K562 (cell line): ENCODE data around the gene RRBP1. TPM values are rescaled to one million over a fixed set of nuclear protein-coding genes. Genes with fewer than 3 reads are reported as not detected.

ENCODE experiments used
- ATAC-seq: fragments of 200-7000 bp; cut with Tn5 transposase; 3 replicates; pipeline ENCODE4 v1.9.1; 2020; ENCODE audit warnings: moderate library complexity
- BruUV-seq: library from RNA; stranded (reverse); fragments of 400-500 nt; replicated peaks from 2 replicates; lab custom pipeline; 2021; lab: Mats Ljungman, UMichigan
- CTCF ChIA-PET: fragments of 300-600 bp; formaldehyde crosslinking; extraction: SDS; loops from one replicate; lab custom pipeline; 2021; ENCODE audit warnings: low intra/inter-chr PET ratio; lab: Yijun Ruan, JAX
- POLR2A ChIA-PET: fragments of 300-600, 350-650 bp; sonication (Branson Sonifier 250); formaldehyde crosslinking; extraction: SDS; loops from one replicate; lab custom pipeline; 2021; ENCODE audit warnings: antibody characterized with exemption, inconsistent platforms; lab: Yijun Ruan, JAX
- DNase-seq, 4 experiments: peaks; one replicate each; pipeline versions ENCODE4 v3.0.0 to v3.0.0-alpha.2; 2011 to 2018; ENCODE audit warnings: low spot score in 3 of 4, mixed read lengths in 3 of 4; ENCODE audit errors: extremely low read depth in 1 of 4
- FAIRE-seq: peaks from 2 replicates; lab custom pipeline; 2011; peaks lifted over from hg19 to GRCh38; lab: Jason Lieb, UNC
- H2AFZ ChIP-seq: 2 replicates; pipeline ENCODE4 v1.6.0; 2011; ENCODE audit warnings: low read depth, low read length, control low read depth, inconsistent platforms
- H3K27ac ChIP-seq: fragments of 200-600 bp; 3 replicates; pipeline ENCODE4 v1.8.0; 2011; ENCODE audit warnings: low read depth, mild to moderate bottlenecking, control low read depth, inconsistent platforms, low read length, moderate library complexity, mixed read lengths; ENCODE audit errors: extremely low read depth
- H3K27me3 ChIP-seq, 2 experiments: fragments of 300-600 bp in 1 of 2; 2 replicates in 1 of 2; 3 replicates in 1 of 2; pipeline versions ENCODE4 v1.6.0 to v1.8.0; 2011; ENCODE audit warnings: inconsistent platforms in 2 of 2, low read length in 2 of 2, mild to moderate bottlenecking in 1 of 2, mixed read lengths in 1 of 2, moderate library complexity in 1 of 2; ENCODE audit not compliant: control insufficient read depth in 2 of 2, insufficient read depth in 2 of 2
- H3K36me3 ChIP-seq: fragments of 300-600 bp; 3 replicates; pipeline ENCODE4 v1.8.0; 2011; ENCODE audit warnings: mild to moderate bottlenecking, low read length, inconsistent platforms; ENCODE audit not compliant: control insufficient read depth, insufficient read depth
- H3K4me1 ChIP-seq, 2 experiments: fragments of 200-600 bp in 1 of 2; replicated peaks in 1 of 2; 2 replicates in 1 of 2; 3 replicates in 1 of 2; pipeline versions ENCODE4 v1.5.1 to v1.8.0; 2011; ENCODE audit warnings: inconsistent platforms in 2 of 2, low read length in 2 of 2, mild to moderate bottlenecking in 1 of 2, mixed read lengths in 1 of 2, moderate library complexity in 1 of 2; ENCODE audit not compliant: control insufficient read depth in 2 of 2, insufficient read depth in 2 of 2
- H3K4me2 ChIP-seq: 2 replicates; pipeline ENCODE4 v1.6.1; 2011; ENCODE audit warnings: low read length, control low read depth, inconsistent platforms, mixed read lengths; ENCODE audit not compliant: insufficient read depth
- H3K4me3 ChIP-seq: fragments of 200-600 bp; sonication (generic), shearing (Covaris generic); 2 replicates; pipeline ENCODE4 v1.5.1; 2016; ENCODE audit warnings: control low read depth, inconsistent platforms
- H3K79me2 ChIP-seq: fragments of 200-600 bp; 3 replicates; pipeline ENCODE4 v1.8.0; 2011; ENCODE audit warnings: low read length, inconsistent platforms; ENCODE audit not compliant: control insufficient read depth, insufficient read depth
- H3K9ac ChIP-seq, 2 experiments: 2 replicates each; pipeline versions ENCODE4 v1.6.0 to v1.6.1; 2011; ENCODE audit warnings: low read depth in 2 of 2, low read length in 2 of 2, control low read depth in 1 of 2, inconsistent platforms in 1 of 2, mild to moderate bottlenecking in 1 of 2, mixed read lengths in 1 of 2; ENCODE audit not compliant: insufficient read depth in 1 of 2
- H3K9me1 ChIP-seq: one replicate; pipeline ENCODE4 v1.6.0; 2011; ENCODE audit warnings: inconsistent platforms, mild to moderate bottlenecking, low read length, moderate library complexity; ENCODE audit not compliant: control insufficient read depth, insufficient read depth
- H3K9me3 ChIP-seq: replicated peaks from 2 replicates; pipeline ENCODE4 v1.5.1; 2011; ENCODE audit warnings: low read depth, low read length, inconsistent platforms; ENCODE audit not compliant: control insufficient read depth, insufficient read depth
- H4K20me1 ChIP-seq: replicated peaks from 2 replicates; pipeline ENCODE4 v1.6.1; 2011; ENCODE audit warnings: low read length, inconsistent platforms, mixed read lengths; ENCODE audit not compliant: control insufficient read depth, insufficient read depth
- ARNT ChIP-seq, 2 experiments: fragments of 450-650 bp; IDR thresholded peaks; 2 replicates each; pipeline ENCODE4 v1.6.1; 2016; ENCODE audit warnings: mild to moderate bottlenecking in 1 of 2
- DIDO1 ChIP-seq: fragments of 450-650 bp; IDR thresholded peaks from 2 replicates; pipeline ENCODE4 v1.6.1; 2016; ENCODE audit warnings: low read depth, missing biosample characterization, missing genetic modification characterization
- GABPB2 ChIP-seq: fragments of 250-450 bp; sonication (Bioruptor Pico); conservative IDR thresholded peaks from 2 replicates; pipeline ENCODE4 v1.5.1; 2021; ENCODE audit warnings: mild to moderate bottlenecking
- IFI16 ChIP-seq: fragments of 250-450 bp; sonication (Bioruptor Pico); IDR thresholded peaks from 2 replicates; pipeline ENCODE4 v2.1.2; 2022; ENCODE audit warnings: mild to moderate bottlenecking, inconsistent platforms
- LARP7 ChIP-seq: fragments of 450-650 bp; IDR thresholded peaks from 2 replicates; pipeline ENCODE4 v1.6.1; 2016
- MXI1 ChIP-seq: IDR thresholded peaks from 2 replicates; pipeline ENCODE4 v1.6.1; 2011; ENCODE audit warnings: low read depth, mild to moderate bottlenecking, improper control_type of control experiment, low read length
- NR4A1 ChIP-seq, 2 experiments: fragments of 250-450 bp in 1 of 2; fragments of 450-650 bp in 1 of 2; sonication (Bioruptor Pico) in 1 of 2; IDR thresholded peaks; 2 replicates each; pipeline versions ENCODE4 v1.4.0 to v1.6.1; 2016 to 2020; ENCODE audit warnings: mild to moderate bottlenecking in 2 of 2, missing compliant biosample characterization in 1 of 2, missing genetic modification characterization in 1 of 2, moderate library complexity in 1 of 2
- SRSF3 ChIP-seq: fragments of 200-400 bp; formaldehyde crosslinking; IDR thresholded peaks from 2 replicates; pipeline ENCODE4 v1.6.1; 2016; ENCODE audit warnings: mild to moderate bottlenecking, low read length, moderate library complexity; ENCODE audit not compliant: insufficient read depth
- TOE1 ChIP-seq, 2 experiments: fragments of 450-650 bp in 1 of 2; sonication (generic) in 1 of 2; formaldehyde crosslinking in 1 of 2; IDR thresholded peaks; 2 replicates each; pipeline versions ENCODE4 v1.7.1 to v1.8.0; 2016 to 2022; ENCODE audit warnings: borderline replicate concordance in 2 of 2, mild to moderate bottlenecking in 2 of 2, antibody characterized with exemption in 1 of 2, inconsistent platforms in 1 of 2, low read depth in 1 of 2, missing genetic modification reagents in 1 of 2, moderate library complexity in 1 of 2
- TRIM28 ChIP-seq: fragments of 450-650 bp; IDR thresholded peaks from 2 replicates; pipeline ENCODE4 v1.6.1; 2017
- WGBS: fragments of 100-300 bp; shearing (Covaris generic); methylation state at CpG from one replicate; pipeline ENCODE4 v1.1.6; 2016; ENCODE audit warnings: low coverage, mixed read lengths; ENCODE audit not compliant: insufficient coverage; ENCODE audit errors: missing lambda C conversion rate; 5-methylcytosine and 5-hydroxymethylcytosine counted together
- in situ Hi-C: fragments of 300-500 bp; cut with MboI; formaldehyde crosslinking; loops from 4 replicates; pipeline ENCODE4 v1.15.0; 2018; ENCODE audit warnings: inconsistent platforms, mixed read lengths
- intact Hi-C: fragments of 100-400 bp; cut with micrococcal nuclease; formaldehyde crosslinking; loops from 2 replicates; pipeline ENCODE4 v1.14.2; 2022
- polyA plus RNA-seq, 8 experiments: library from polyadenylated mRNA; depleted of rRNA in 4 of 8; stranded (reverse) in 5 of 8; unstranded in 3 of 8; fragments of >200 nt; fragmentation: Nextera tagmentation in 2 of 8; fragmentation: Illumina TruSeq in 1 of 8; extraction: Ambion mirVana in 2 of 8; extraction: Trizol in 1 of 8; gene quantifications; 2 replicates each; pipeline versions ENCODE4 v1.2.1 to v1.2.3, GENCODE V29; 2011 to 2014; ENCODE audit warnings: inconsistent platforms in 1 of 8, missing spikeins in 1 of 8
- total RNA-seq, 7 experiments: library from RNA; depleted of rRNA in 6 of 7; stranded (reverse); fragments of >200 nt in 6 of 7; fragmentation: Illumina TruSeq in 2 of 7; extraction: Trizol in 2 of 7; gene quantifications; 2 replicates each; pipeline versions ENCODE4 v1.2.1 to v1.2.3, GENCODE V29; 2011 to 2021; ENCODE audit warnings: low replicate concordance in 1 of 7
- TF ChIP-seq, protein P1 (sequence below): fragments of 250-450 bp; sonication (Bioruptor Pico); IDR thresholded peaks from 2 replicates; pipeline ENCODE4 v1.8.0; 2022; ENCODE audit warnings: inconsistent platforms, mild to moderate bottlenecking, moderate library complexity, borderline replicate concordance
- TF ChIP-seq, protein P2 (sequence below): fragments of 450-650 bp; IDR thresholded peaks from 2 replicates; pipeline ENCODE4 v1.6.1; 2018; ENCODE audit warnings: mild to moderate bottlenecking, low read depth; ENCODE audit not compliant: partially characterized antibody
- TF ChIP-seq, protein P3 (sequence below): IDR thresholded peaks from 3 replicates; pipeline ENCODE4 v1.6.1; 2011; ENCODE audit warnings: borderline replicate concordance, mild to moderate bottlenecking; ENCODE audit not compliant: insufficient read length, insufficient read depth
- TF ChIP-seq, protein P4 (sequence below): fragments of 450-650 bp; IDR thresholded peaks from 2 replicates; pipeline ENCODE4 v1.6.1; 2016; ENCODE audit warnings: antibody characterized with exemption

RRBP1 gene
- total and polyA plus RNA-seq, 9 of the 15 experiments (the other 6 are each of a cell fraction or from before 2014, with no cell fraction given): 0.84 to 32.0 (median 17.6) TPM

DNA sequence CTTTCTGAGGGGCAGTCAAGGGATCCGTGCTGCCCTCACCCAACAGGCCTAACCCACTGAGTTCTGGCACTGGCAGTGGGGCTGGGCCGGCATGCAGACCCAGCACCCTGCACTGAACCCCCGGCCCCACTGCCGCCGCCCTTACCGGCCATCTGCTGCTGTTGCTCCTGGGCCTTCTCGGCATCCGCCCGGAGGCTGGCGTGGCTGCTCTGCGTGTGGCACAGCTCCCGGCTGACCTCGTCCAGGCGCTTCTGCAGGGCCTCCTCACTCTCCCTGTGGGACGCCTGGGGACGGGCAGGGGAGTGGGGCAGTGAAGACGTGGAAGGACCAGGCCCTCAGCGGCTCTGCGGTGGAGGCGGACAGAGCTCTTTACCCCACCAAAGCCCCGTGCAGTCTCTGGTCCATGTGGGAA, 52.4 kb downstream of the RRBP1 start:
- no TSS peak for BruUV-seq
- CTCF ChIA-PET: no interaction called here
- Histone ChIP-seq H3K4me2 (no peak overlapping the region), H2AFZ (no peak overlapping the region), H3K27ac (no peak overlapping the region), H3K9ac (no peak overlapping the region; a peak in 1 of 4 replicates), H4K20me1 (no peaks in the 10 kb centered on the region), H3K9me1 (no peaks in the 10 kb centered on the region), H3K9me3 (no peaks in the 10 kb centered on the region), H3K27me3 (no peaks in the 10 kb centered on the region), H3K79me2 (no peaks in the 10 kb centered on the region), H3K4me1 (no peaks in the 10 kb centered on the region), H3K36me3 (peaks cover 22% of the 10 kb centered on the region; the same call in 2 of the 3 replicates), H3K4me3 (no peak overlapping the region)
- WGBS: 96% methylated on average over 5 of the region's 21 CpGs
- FAIRE-seq (no peak), DNase-seq (no peak), ATAC-seq (no peak)
- POLR2A ChIA-PET: interaction anchor here (0.8 kb wide), 1 partner anchor 523 kb away, joined by 3 read pairs; no protein-coding TSS in a partner anchor
- TF ChIP-seq LARP7 (no peak), TRIM28 (no peak), SRSF3 (no peak), ARNT (IDR thresholded peaks at IDR 0.05) (no peak), MXI1 (no peak), GABPB2 (CRISPR knock-in tag) (no peak), NR4A1 (CRISPR knock-in tag; IDR thresholded peaks at IDR 0.05) (no peak), NR4A1 (tag; IDR thresholded peaks at IDR 0.05) (no peak), DIDO1 (tag) (no peak), IFI16 (no peak), TOE1 (IDR thresholded peaks at IDR 0.05; ENCODE audit: borderline replicate concordance) (no peak), TOE1 (CRISPR knock-in tag; IDR thresholded peaks at IDR 0.05; ENCODE audit: borderline replicate concordance, low read depth) (no peak)
- TF ChIP-seq, protein P1, sequence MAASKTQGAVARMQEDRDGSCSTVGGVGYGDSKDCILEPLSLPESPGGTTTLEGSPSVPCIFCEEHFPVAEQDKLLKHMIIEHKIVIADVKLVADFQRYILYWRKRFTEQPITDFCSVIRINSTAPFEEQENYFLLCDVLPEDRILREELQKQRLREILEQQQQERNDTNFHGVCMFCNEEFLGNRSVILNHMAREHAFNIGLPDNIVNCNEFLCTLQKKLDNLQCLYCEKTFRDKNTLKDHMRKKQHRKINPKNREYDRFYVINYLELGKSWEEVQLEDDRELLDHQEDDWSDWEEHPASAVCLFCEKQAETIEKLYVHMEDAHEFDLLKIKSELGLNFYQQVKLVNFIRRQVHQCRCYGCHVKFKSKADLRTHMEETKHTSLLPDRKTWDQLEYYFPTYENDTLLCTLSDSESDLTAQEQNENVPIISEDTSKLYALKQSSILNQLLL (CRISPR knock-in tag): no peak
- TF ChIP-seq, protein P2, sequence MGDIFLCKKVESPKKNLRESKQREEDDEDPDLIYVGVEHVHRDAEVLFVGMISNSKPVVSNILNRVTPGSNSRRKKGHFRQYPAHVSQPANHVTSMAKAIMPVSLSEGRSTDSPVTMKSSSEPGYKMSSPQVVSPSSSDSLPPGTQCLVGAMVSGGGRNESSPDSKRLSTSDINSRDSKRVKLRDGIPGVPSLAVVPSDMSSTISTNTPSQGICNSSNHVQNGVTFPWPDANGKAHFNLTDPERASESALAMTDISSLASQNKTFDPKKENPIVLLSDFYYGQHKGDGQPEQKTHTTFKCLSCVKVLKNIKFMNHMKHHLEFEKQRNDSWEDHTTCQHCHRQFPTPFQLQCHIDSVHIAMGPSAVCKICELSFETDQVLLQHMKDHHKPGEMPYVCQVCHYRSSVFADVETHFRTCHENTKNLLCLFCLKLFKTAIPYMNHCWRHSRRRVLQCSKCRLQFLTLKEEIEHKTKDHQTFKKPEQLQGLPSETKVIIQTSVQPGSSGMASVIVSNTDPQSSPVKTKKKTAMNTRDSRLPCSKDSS: no peak
- TF ChIP-seq, protein P3, sequence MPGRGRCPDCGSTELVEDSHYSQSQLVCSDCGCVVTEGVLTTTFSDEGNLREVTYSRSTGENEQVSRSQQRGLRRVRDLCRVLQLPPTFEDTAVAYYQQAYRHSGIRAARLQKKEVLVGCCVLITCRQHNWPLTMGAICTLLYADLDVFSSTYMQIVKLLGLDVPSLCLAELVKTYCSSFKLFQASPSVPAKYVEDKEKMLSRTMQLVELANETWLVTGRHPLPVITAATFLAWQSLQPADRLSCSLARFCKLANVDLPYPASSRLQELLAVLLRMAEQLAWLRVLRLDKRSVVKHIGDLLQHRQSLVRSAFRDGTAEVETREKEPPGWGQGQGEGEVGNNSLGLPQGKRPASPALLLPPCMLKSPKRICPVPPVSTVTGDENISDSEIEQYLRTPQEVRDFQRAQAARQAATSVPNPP: no peak
- TF ChIP-seq, protein P4, sequence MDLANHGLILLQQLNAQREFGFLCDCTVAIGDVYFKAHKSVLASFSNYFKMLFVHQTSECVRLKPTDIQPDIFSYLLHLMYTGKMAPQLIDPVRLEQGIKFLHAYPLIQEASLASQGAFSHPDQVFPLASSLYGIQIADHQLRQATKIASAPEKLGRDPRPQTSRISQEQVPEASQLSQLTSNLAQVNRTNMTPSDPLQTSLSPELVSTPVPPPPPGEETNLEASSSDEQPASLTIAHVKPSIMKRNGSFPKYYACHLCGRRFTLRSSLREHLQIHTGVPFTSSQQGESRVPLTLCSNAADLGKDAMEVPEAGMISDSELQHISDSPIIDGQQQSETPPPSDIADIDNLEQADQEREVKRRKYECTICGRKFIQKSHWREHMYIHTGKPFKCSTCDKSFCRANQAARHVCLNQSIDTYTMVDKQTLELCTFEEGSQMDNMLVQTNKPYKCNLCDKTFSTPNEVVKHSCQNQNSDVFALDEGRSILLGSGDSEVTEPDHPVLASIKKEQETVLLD: no peak
- in situ Hi-C loops (no loop called here), intact Hi-C loops (no loop called here)
